ENCODE results near the gene CRYL1.

CRYL1 gene

GRCh38 chr13:20399961-20400360 is 125.7 kb downstream of the CRYL1 start:
- DNase-seq (ENCODE audit: low read depth, low spot score): no peak

- no peak for DNase-seq (ENCODE audit: low read depth, low spot score)
These were observed 126.1 kb downstream of the CRYL1 start for GRCh38 chr13:20399515-20399914.

DNA sequence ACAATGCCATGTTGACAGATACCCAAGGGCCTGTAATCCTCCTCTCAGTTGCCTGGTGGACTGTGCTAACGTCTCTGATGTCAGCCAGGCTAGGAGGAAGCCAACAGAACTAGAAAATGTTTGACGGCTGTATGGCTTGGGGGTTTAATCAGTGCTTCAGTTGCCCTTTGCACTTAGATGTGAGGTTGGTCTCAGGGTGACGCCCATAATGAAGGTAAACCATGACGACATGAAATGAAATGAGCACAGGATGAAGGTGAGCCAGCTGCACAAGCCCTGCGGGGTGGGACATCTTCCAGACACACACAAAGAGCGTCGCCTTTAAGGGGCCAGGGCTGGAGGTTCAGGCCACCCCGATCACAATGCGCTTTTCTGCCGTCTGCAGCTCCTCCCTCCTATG is 127.2 kb downstream of the CRYL1 start:
- no peak for DNase-seq (ENCODE audit: low read depth, low spot score)

- DNase-seq (ENCODE audit: low read depth, low spot score): no peak
These were observed 127.8 kb downstream of the CRYL1 start for GRCh38 chr13:20397896-20398295.

DNA sequence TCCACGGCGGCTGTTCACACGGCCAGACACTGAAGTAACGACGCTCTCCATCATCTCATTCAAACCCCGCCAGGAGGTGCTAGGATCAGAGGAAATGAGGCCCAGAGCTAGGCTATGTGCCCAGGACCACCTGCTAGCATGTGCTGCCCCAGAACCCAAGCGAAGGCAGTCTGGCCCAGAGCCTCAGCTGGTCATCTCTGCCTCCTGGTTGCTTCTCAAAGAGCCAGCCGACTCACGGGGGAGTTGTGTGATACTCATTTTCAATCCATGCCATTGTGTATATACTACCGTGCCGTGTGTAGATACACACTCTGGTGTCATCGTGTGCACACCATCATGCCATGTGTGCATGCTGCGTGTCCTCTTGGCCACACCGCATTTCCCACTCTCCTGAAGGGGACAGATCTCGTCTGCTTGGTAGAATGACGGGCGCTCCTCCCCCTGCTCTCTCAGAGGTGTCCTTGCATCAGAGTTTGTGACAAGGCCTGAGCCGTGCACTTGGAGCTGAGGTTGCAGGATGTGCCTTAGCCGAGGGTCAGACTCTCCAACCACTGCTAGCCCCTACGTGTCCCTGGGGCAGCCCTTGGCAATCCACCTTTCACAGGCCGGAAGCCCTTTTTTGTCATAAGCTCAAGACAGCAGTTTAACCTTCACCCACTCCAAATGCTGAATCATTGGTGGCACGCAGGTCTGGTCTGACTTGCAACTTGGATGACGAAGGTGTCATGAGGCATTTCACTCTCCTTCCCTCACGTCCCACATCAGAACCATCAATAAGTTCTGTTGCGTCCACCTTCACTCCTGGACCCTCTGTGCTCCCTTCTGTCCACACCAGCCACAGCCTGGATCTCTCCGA is 130.4 kb downstream of the CRYL1 start:
- DNase-seq (ENCODE audit: low read depth, low spot score): no peak

DNA sequence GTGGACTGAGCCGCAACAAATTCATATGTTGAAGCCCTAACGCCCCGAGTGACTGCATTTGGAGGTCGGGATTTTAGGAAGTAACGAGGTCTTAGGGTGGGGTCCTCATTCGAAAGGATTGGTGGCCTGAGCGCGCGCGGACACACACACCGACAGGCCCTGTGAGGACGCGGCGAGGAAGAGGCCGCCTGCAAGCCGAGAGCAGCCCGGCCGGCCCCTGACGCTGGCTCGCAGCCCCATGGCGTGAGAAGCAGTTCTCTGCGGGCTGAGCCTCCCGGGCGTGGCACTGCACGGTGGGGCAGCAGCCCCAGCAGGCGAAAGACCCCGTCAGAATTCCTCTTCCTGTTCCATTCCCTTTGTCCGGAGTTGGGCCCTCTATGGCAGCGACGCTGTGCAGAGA is 131.2 kb downstream of the CRYL1 start:
- DNase-seq (ENCODE audit: low read depth, low spot score): no peak

GRCh38 chr13:20394169-20394501 is 131.5 kb downstream of the CRYL1 start:
- DNase-seq (ENCODE audit: low read depth, low spot score): no peak

- no peak for DNase-seq (ENCODE audit: low read depth, low spot score)
These were observed 132.1 kb downstream of the CRYL1 start for GRCh38 chr13:20393273-20394168.

GRCh38 chr13:20392530-20392929 is 133.1 kb downstream of the CRYL1 start:
- DNase-seq (ENCODE audit: low read depth, low spot score): no peak

- no peak for DNase-seq (ENCODE audit: low read depth, low spot score)
These were observed 133.8 kb downstream of the CRYL1 start for GRCh38 chr13:20391597-20392452.

DNA sequence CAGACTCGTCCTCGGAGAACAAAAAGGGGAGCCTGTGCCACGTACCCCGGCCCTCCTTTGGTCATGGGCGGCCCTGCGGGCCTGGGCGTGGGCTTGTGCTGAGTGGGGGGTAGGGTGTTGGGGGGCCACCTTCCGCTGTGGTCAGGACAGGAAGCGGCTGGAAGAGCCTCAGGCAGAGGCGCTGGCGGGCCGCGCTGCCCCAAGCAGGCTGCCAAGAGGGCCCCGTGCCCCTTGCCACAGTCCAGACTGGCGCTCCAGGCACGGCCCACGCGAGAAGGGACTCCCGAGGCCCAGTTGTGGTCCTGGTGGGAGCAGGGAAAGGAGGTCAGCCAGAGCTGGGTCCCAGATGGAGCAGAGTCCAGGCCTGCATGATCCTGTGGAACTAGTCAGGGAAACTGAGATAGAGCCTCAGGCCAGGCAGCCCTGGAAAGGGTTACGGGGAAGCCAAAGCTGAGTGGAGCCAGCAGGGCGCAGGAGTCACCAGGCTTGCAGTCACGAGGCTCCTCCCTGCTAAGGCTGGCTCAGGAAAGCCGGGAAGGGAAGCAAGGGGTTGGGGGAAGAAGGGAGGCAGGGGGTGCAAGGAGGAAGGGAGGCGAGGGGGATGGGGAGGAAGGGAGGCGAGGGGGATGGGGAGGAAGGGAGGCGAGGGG is 135.0 kb downstream of the CRYL1 start:
- no peak for DNase-seq (ENCODE audit: low read depth, low spot score)

DNA sequence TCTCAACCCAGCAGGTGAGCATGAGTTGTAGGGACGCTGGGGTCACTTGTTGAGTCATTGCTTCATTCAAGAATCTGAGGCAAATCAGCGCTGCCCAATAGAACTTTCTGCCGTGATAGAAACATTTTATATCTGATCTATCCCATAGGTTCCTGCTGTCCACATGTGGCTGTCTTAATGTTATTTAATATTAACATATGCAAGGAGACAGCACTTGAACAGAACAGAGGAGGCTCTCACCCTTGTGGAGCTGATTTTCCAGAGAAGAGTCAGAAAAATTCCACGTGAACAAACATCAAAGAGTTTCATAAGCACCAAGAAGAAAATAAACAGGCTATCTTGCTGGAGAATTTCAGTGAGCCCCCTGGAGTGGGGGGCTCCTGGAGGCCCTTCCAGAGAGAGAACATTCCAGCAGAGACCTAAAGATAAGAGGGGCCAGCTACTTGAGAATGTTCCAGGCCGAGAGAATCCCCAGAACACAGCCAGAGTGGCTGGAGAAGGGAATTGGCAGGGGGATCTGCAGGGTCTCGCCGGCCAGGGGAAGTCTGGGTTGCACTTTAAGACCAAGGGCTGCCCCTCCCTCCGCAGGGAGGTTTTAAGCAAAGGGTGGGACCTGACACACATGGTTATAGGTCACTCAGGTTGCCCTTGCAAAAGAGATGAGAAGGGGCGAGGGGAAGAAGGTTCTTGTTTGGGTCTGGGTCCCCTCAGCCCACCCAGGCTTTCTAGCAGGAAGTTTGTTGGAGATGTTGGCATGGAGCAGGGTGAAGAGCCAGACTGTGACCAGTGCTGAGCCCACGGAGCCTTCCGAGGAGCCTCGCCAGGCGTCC is 135.7 kb downstream of the CRYL1 start:
- no peak for DNase-seq (ENCODE audit: low read depth, low spot score)

- DNase-seq (ENCODE audit: low read depth, low spot score): no peak
These were observed 137.5 kb downstream of the CRYL1 start for GRCh38 chr13:20388184-20388583.

DNA sequence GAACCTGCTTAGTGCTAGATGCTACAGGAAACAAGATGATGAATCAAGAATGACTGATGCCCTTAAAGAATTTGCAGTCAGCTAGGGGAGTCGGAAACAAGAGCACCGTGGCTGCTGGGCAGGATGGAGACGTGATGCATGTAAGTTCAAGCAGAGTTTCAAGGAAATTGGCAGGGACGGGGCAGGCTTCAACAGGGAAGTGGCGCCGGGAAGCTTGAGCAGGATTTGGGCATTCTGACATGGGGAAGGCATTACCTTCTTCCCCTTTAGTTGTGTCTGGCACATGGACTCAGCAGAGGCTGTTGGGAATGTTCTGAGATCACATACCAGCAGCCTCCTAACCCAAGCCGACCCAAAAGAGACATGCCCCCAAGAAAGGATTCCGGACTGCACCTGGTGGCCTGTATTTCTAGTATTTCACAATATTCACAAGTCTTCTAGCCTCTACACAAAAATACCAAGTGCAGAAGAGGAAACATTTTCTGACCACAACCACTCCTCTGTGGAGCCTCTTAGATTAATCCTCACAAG is 138.2 kb downstream of the CRYL1 start:
- DNase-seq (ENCODE audit: low read depth, low spot score): no peak

DNA sequence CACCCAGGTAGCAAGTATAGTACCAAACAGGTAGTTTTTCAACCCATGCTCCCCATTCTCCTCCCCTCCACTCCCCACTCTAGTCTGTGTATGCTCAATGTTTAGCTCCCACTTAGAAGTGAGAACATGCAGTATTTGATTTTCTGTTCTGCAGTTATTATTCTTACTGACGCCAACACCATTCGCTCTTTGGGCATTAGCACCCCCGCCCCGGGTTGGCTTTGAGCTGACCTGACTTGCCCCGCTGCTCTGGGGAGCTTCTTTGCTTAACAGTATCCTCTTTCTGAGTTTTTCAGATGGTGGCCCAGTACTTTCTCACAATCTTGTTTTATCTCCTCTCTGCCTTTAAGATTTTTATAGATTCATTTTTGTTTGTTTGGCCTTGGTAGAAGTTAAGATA is 138.7 kb downstream of the CRYL1 start:
- DNase-seq (ENCODE audit: low read depth, low spot score): no peak

DNA sequence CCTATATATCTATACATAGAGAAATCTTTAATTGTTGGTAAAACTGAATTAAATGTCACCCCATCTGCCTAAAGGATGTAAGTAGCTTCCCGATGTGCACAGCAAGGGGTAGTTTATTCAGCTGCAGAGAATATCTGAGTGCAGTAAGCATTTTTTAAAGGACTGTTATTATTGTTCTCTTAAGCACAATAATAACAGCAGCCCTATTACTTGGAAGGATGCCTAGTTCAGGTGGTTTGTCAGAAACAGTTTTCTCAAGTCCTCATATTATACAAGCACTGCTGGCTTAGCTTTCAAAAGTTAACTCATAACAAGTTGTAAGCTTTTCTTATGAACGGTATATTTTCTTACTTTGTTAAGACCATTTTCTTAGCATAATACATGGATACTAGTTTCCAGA is 142.6 kb downstream of the CRYL1 start:
- no peak for DNase-seq (ENCODE audit: low read depth, low spot score)

DNA sequence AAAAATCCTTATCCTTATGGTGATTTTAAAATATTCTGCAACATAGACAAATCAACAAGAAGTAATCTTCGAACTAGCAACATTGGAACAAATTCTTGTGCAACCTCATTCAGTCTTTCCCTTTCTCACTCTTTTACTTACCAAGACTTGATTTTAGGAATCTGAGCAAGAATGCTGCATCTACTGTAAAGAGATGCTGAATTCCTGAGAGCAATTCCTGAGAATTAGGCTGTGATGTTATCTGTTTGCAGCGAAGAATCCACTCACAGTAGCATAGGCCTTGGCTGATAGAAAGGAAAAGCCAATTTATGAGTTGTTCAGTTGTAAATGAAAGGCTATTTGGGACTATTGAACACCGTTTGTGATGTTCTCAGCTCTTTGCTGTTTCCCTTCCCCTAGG is 144.3 kb downstream of the CRYL1 start:
- no peak for DNase-seq (ENCODE audit: low read depth, low spot score)

- DNase-seq (ENCODE audit: low read depth, low spot score): no peak
These were observed 146.9 kb downstream of the CRYL1 start for GRCh38 chr13:20378721-20379120.

DNA sequence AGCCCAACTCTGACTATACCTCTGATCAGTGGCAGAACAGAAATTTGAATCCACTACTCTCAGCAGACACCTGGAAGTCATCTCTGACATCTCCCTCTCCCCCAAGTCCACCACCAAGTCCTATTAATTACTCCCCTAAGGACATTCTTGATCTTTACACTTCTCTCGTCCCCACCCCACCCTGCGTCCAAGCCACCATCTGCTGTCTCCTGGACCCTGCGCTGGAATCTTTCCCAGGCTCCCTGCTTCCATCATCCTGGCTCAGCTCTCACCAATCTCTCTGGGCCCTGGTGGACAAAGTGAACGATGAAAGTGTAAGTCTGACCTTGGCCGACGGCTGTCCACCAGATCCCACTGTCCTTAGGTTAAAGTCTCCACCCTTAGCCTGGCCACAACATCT is 147.9 kb downstream of the CRYL1 start:
- no peak for DNase-seq (ENCODE audit: low read depth, low spot score)

DNA sequence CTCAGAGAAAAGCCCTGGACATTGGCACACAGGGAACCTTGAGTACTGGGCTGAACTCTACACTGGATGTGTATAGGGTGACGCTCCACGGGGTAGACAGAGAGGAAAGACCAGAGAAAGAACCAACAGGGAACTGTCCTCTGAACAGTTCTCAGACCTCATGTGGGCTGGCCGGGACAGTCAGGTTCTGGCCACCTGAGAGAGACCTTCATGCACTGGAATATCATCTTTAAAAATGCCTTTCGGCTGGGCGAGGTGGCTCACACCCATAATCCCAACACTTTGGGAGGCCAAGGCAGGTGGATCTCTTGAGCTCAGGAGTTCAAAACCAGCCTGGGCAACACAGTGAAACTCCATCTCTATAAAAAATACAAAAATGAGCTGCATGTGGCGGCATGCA is 149.8 kb downstream of the CRYL1 start:
- DNase-seq (ENCODE audit: low read depth, low spot score): no peak

Measured in activated naive CD8-positive, alpha-beta T cell treated with anti-CD3 and anti-CD28 coated beads, Interleukin-2, amount 50 U/mL, for 16 hours (primary cell).